GM18951 (cell line): ENCODE data around the gene ADM2.

ENCODE experiments used
- POLR2A ChIP-seq: IDR thresholded peaks from 4 replicates; pipeline ENCODE4 v1.6.1; 2011; ENCODE audit warnings: mild to moderate bottlenecking; ENCODE audit not compliant: insufficient read length, insufficient read depth; ENCODE audit errors: extremely low read depth
- in situ Hi-C: fragments of 300-500 bp; cut with MboI; formaldehyde crosslinking; loops from one replicate; pipeline ENCODE4 v1.12.0; 2022; ENCODE audit warnings: low sequenced_read_pairs, mixed read lengths, inconsistent platforms; ENCODE audit not compliant: unreplicated experiment

ADM2 gene

DNA sequence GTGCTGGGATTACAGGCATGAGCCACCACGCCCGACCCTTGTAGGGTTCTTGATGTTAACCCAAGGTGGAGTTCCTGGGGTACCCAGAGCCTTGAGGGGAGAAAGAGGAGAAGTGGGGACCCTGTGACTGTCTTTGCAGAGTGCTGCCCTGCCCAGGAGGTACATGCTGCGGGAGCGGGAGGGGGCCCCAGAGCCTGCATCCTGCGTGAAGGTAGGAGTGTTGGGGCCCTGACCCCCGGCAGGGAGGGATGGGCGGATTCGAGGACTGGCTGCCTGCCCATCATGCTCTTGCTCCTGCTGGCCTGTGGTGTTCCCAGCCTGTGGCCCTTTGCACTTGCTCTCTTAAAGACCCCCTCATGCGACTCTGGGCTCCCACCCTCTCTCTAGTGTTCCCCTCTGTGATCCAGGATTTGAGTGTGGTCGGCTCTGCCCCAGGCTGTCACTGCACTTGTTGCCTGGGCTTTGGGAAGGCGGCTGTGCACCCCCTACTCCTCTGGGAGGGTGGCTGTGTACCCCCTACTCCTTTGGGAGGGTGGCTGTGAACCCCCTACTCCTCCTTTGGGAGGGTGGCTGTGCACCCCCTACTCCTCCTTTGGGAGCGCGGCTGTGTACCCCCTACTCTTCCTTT, 39.6 kb downstream of the ADM2 start:
- TF ChIP-seq POLR2A = no peak

DNA sequence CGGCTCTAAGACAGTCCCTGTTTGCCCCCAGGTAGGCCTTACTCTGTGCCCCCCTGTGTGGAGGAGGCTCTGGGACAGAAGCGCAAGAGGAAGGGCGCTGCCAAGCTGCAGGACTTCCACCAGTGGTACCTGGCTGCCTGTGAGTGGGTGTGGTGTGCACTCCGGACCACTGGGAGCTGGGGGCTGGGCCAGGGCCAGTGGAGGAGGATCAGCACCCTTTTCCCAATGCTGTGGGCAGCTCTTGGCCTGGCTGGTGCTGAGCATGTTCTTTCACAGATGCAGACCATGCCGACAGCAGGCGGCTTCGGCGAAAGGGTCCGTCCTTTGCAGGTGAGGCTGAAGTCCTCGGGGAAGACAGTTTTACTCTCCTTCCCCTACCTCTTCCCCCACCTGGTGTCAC, 40.4 kb downstream of the ADM2 start:
- no peak for TF ChIP-seq POLR2A
- in situ Hi-C loops = no loop called here

More for the DNA sequence above, 39.6 kb downstream of the ADM2 start:
- in situ Hi-C loops = no loop called here

DNA sequence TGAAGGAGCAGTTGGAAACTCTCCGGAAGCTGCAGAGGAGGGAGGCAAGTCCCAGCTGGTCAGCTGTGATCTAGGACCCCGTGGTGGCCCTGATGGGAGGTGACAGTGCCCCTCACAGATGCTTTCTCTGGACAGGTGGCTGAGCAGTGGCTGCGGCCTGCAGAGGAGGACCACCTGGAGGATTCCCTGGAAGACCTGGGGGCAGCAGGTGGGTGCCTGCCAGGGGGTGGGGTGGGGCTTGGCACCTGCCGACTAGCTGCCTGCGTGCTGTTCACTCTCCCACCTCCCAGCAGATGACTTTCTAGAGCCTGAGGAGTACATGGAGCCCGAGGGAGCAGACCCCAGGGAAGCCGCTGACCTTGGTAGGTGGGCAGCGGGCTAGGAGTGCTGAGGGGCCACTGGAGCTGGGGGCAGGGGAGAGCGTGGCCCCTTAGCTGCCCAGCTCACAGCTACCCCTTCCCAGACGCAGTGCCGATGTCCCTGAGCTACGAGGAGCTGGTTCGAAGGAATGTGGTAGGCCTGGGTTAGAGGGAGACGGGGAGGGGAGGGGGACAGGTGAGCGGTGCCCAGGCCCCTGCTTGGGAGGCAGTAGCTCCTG, 41.0 kb downstream of the ADM2 start:
- in situ Hi-C loops = no loop called here
- peak; percentile 1 for TF ChIP-seq POLR2A

DNA sequence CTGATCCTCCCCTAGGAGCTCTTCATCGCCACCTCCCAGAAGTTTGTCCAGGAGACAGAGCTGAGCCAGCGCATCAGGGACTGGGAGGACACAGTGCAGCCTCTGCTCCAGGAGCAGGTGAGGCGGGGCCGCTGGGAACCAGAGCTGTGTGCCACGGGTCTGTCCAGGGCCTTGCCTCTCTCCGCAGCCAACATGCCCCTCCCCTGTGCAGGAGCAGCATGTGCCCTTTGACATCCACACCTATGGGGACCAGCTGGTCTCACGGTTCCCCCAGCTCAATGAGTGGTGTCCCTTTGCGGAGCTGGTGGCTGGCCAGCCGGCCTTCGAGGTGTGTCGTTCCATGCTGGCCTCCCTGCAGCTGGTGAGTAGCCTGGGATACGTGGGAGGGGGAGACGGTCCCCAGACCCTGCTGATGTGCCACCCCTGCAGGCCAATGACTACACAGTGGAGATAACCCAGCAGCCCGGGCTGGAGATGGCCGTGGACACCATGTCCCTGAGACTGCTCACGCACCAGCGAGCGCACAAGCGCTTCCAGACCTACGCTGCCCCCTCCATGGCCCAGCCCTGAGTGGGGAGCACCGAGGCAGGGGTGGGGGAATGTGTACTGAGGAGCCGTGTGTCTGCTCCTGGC, 41.6 kb downstream of the ADM2 start:
- peak; percentile 0 for TF ChIP-seq POLR2A
- in situ Hi-C loops = no loop called here

DNA sequence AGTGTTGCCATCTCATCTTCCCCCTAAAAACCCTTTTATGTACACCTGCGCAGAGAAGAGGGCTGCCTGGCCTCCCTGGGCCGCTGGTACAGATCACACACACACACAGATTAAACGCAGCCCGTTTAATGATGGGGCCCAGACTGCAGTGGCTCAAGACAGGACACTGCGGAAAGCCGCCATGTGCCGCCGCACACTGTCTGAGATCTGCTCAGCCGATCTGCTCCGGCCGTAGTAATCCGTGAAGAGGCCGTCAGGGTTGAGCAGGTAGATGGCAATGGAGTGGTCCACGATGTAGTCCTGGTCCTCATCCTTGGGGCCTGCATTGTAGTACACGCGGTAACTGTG, 42.1 kb downstream of the ADM2 start:
- peak; percentile 15 for TF ChIP-seq POLR2A
- in situ Hi-C loops = no loop called here

DNA sequence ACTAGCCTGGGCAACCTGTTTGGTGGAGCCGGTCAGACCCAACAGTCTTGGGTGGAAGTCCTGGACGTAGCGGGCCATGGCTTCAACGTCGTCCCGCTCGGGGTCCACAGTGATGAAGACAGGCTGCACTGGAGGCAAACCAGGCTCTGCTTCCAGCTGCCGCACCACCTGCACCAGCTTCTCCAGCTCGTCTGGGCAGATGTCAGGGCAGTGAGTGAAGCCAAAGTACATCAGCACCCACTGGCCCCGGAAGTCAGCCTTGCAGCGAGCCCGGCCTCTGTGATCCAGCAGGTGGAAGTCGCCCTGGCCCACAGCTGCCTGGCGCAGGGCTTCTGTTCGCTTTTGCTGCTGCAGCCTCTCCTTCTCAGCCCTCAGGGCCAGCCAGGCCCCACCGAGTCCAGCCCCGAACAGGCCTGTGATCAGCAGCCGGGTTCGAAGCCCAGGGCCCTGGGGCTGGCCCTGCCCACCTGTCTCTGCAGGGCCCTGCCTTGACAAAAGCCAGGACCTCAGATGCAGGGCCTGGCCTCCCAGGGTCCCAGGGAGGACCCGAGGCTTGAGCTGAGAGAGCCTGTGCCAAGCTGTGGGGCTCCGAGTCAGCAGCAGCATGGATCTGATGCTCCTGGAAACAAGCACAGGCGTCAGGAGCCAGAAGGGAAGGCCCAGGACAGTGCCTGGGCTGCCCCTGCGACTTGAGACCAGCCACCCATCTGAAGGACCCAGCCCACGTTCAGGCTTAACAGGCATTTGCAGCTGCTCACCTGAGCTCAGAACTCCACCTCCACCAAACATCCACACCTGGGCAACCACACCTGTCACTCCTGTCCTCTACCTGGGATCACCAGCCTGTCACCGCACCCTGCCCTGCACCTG, 42.7 kb downstream of the ADM2 start:
- peak; percentile 12 for TF ChIP-seq POLR2A
- in situ Hi-C loops = no loop called here

DNA sequence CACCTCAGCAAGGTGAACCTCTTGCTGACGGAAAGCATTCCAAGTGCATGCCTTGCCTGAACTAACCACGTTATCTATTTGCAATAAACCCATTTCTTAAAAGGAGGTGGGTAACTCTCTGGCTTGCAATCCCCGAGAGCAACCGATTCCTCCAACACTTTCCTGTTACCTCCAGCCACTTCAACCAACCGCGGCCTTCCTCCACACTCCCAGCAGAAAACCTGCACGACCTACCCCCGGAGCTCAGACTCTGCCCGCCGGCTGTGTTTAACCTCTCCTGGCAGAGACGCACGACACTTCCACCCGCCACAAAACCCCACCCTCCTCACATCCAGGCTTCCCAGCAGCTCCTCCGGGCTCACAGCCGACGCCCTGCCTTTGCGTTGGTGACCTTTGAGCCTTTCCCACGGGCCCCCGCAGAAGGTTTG, 43.3 kb downstream of the ADM2 start:
- no peak for TF ChIP-seq POLR2A
- in situ Hi-C loops = no loop called here

DNA sequence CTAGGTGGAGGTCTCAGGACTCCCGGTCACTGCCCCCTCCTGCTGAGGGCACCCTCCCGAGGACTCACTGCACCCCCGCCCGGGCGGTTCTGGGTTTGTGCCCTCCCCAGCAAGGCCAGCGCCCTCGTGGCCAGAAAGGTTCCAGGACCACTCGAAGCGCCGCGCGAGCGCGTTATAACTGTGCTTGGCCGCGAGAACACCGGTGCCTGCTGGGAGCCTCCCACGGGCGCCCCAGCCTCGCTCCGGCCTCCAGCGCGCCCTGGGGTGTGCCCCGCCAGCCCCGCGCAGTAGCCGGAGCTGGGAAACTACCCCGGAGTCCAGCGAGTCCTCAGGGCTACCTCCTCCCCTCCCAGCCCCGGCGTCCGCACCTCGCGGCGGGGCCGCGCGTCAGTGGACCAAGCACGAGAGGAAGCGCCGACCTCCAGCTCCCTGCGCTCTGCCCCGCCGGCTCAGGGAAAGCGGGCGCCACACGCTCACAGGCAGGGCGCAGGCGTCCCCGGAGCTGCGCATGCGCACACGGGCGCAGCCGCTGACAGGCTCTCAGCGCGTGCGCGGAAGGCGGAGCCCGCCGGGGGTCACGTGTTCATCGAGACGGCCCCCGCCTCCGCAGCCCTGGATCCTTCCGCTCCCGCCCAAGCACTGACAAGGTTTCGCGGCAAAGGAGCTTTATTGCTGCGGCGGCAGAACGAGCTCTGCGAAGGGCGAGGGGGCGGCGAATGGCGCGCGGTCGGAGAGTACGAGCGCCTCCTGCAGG, 43.9 kb downstream of the ADM2 start, which contains the start of gene SCO2:
Gene SCO2, minus strand, starts transcription at position 495 of the 754 bp plus-strand sequence. CDS start 1,187 bp downstream, outside the sequence.
- in situ Hi-C loops = no loop called here
- TF ChIP-seq POLR2A = peak; percentile 91

DNA sequence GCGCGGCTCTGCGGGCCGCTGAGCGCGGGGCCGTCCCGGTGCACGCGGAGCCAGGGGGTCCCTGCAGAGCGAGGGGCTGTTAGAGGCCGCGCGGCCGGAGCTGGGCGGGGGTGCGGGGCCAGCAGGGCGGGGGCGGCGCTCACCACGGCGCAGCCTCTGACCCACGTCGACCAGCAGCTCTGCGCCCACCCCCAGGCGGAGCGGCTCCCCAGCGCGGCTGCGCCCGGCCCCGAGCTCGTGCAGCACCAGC, 44.4 kb downstream of the ADM2 start:
- no peak for TF ChIP-seq POLR2A
- in situ Hi-C loops = no loop called here

DNA sequence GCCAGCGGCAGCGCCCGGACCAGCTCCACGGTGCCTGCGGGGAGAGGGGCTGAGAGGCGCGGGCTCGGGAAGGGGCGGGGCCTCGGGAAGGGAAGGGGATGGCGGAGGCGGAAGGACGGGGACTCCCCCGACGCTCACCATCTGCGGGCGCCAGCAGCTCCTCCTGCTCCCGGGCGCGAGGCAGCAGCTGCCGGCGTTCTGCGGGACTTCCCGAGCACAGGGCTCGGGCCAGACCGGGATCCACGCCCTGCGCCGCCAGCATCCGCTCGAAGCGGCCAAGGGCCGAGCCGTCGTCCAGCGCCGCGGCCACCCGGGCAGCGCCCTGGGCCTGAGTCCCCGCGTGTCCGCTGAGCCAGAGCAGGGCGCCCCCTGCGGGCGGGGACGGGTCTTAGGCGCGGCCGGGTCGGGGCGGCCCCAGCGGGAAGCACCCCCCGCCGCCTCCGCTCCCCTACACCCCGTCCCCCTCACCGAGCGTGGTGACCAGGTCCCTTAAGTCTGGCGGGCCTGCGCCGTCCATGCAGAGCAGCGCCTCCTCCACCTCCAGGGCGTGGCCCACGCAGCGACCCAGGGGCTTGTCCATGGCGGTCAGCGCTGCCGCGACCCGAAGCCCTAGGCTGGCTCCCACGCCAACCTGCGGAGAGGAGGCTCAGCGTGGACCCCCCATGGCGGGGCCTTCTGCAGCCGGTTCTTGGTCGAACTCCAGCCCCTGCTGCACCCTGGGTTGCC, 44.9 kb downstream of the ADM2 start:
- TF ChIP-seq POLR2A = no peak
- in situ Hi-C loops = no loop called here

DNA sequence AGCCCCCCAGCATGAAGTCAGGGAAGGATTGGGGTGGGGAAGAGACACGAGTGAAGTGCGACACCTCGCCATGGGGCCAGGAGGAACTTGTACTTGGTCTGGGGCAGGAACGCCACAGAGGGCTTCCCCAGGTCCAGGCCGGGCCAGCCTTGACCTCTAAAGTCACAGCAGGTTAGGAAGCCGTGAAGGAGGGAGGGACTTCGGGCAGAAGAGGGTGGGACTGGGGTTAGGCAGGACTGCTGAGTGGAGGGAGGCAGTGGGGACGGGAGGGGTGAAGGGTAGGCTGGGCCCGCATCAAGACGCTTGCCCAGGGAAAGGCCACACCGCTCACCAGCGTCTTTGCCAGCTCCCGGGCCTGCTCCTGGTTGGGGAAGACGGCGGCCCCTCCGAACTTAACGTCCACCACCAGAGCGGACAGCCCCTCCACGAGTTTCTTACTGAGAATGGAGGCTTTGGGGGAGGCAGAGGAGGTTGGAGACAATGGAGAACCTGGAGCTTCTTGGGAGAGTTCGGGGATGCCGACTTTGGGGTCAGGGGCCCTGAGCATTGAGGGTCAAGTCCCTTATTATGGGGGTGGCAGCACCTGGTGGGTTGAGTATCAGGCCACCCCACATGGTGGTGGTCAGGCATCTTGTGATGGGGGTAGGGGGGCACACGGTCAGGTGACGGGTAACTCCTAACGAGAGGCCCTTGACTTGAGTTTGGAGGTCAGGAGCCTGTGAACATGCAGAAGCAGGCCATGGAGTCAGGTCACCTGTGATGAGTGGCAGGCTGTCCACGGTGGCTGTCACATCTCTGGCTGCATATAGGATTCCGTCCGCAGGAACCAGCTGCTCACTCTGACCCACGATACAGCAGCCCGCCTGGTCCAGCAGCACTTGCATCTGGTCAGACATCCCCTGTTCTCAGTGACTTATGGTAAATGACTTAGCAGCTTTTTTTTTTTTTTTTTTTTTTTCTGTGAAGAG, 45.8 kb downstream of the ADM2 start:
- peak; percentile 58 for TF ChIP-seq POLR2A
- in situ Hi-C loops = no loop called here
